K562 treated with DMSO at 1 percent for 48 hours (cell line): ENCODE data around the gene RRP1B. TPM values are rescaled to one million over a fixed set of nuclear protein-coding genes. Genes with fewer than 3 reads are reported as not detected.

Experiments
- total RNA-seq: library from RNA; unstranded; fragments of 300-600 nt; gene quantifications from 2 replicates; pipeline ENCODE4 v1.2.3, GENCODE V29; 2022; ENCODE audit warnings: low replicate concordance; ENCODE audit errors: extremely low read depth

Gene RRP1B, protein sequence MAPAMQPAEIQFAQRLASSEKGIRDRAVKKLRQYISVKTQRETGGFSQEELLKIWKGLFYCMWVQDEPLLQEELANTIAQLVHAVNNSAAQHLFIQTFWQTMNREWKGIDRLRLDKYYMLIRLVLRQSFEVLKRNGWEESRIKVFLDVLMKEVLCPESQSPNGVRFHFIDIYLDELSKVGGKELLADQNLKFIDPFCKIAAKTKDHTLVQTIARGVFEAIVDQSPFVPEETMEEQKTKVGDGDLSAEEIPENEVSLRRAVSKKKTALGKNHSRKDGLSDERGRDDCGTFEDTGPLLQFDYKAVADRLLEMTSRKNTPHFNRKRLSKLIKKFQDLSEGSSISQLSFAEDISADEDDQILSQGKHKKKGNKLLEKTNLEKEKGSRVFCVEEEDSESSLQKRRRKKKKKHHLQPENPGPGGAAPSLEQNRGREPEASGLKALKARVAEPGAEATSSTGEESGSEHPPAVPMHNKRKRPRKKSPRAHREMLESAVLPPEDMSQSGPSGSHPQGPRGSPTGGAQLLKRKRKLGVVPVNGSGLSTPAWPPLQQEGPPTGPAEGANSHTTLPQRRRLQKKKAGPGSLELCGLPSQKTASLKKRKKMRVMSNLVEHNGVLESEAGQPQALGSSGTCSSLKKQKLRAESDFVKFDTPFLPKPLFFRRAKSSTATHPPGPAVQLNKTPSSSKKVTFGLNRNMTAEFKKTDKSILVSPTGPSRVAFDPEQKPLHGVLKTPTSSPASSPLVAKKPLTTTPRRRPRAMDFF
- not detected in 2 replicates for total RNA-seq

DNA sequence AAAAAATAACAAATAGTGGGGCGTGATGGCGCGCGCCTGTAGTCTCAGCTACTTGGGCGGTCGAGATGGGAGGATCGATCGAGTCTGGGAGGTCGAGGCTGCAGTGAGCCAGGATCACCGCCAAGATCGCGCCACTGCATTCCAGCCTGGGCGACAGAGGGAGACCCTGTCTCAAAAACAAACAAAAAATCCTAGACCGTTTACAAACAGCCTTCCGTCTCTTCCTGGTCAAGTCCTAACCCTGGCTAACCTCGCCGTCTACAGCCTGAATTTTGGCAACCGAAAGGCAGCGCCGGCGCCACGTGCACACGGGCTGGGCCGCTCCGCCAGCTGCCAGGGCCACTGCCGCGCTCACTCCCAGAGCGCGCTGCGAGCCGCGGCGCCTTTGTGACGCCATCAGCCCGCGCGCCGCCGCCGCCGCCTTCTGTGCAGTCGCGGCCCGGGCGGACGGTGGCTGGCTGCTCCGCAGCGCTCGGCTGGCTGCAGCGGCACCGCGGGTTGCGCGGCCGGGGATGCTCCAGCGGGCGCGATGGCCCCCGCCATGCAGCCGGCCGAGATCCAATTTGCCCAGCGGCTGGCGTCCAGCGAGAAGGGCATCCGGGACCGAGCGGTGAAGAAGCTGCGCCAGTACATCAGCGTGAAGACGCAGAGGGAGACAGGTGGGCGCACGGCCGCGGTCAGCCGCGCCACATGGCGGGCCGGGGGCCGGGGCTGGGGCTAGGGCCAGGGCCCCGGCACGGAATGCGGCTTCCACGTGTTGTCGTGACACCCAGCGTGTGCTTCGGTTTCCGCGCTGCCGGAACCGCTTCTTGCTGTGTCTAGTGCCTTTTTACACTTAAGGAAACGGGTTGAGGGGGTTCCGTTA is at the start of gene RRP1B, which contains the start of gene HSF2BP:
RRP1B (plus strand) TSS at position 425 of the 865 bp plus-strand sequence; CDS start at position 530, 105 bp downstream.
HSF2BP (minus strand) TSS at position 353 of the 865 bp plus-strand sequence. CDS start 1,392 bp downstream, outside the sequence.

DNA sequence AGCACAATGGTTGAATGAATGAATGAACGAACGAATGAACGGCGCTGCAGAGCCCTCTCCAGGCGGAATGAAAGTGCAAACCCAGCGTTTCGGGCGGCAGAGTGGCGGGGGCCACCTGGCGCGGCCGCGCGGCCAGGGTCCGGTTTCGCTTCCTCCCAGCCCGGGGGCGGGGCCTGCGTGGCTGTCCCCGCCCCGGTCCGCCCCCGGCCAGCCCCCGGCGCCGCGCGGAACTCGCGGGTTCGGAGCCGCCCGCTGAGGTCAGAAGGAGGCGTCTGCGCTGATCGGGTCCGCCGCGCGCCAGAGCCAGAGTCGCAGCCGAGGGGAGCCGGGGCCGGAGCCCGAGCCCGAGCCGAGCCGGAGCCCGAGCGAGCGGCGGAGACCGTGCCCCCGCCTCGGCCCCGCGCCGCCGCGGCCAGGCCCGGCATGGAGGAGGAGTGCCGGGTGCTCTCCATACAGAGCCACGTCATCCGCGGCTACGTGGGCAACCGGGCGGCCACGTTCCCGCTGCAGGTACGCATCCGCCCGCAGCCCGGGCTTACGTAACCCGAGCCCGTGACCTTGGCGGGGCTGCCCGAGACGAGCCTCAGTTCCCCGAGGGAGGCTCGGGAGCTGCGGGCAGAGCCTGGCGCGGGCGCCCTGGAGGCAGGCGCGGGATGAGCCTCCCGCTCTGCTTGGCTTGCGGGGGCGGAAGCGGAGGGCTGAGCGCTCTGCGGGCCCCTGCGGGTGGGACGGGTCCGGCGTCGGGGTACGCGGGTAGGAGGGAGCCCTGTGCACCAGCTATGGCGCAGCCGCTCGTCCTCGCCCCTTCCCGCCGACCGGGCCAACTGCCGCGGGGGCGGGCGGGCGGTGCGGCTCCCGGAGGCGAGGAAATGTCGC is 59.8 kb downstream of the RRP1B start, which contains the start of gene PDXK:
PDXK (plus strand) TSS at position 258 of the 876 bp plus-strand sequence; CDS start at position 424, 166 bp downstream.

Other genes with a start within 250 kb of the RRP1B start
- not detected in 2 replicates for gene SIK1, start 232.4 kb upstream of the RRP1B start, total RNA-seq
- not detected in 2 replicates for gene HSF2BP, start 72 bp upstream of the RRP1B start, total RNA-seq
- 124 TPM in 1 of 2 replicates, not detected in the other for gene PDXK, start 59.6 kb downstream of the RRP1B start, total RNA-seq
- gene CSTB, start 116.7 kb downstream of the RRP1B start, total RNA-seq = not detected in 2 replicates
- not detected in 2 replicates for gene RRP1, start 130.0 kb downstream of the RRP1B start, total RNA-seq
- not detected in 2 replicates for gene AGPAT3, start 205.7 kb downstream of the RRP1B start, total RNA-seq